Rectal smooth muscle tissue (tissue), 1 donor: Measurements from ENCODE around the gene CHPF.

ENCODE experiments used
- H3K27ac ChIP-seq: one replicate; pipeline ENCODE4 v1.7.0; 2013; ENCODE audit warnings: low read depth, low read length, inconsistent platforms
- H3K27me3 ChIP-seq: one replicate; pipeline ENCODE4 v1.7.0; 2013; ENCODE audit warnings: low read length; ENCODE audit not compliant: control insufficient read depth, insufficient read depth
- H3K36me3 ChIP-seq: one replicate; pipeline ENCODE4 v1.7.0; 2013; ENCODE audit warnings: low read length; ENCODE audit not compliant: control insufficient read depth, insufficient read depth
- H3K4me1 ChIP-seq: one replicate; pipeline ENCODE4 v1.7.0; 2013; ENCODE audit warnings: low read length; ENCODE audit not compliant: control insufficient read depth, insufficient read depth
- H3K4me3 ChIP-seq: one replicate; pipeline ENCODE4 v1.7.0; 2013; ENCODE audit warnings: low read length
- H3K9ac ChIP-seq: one replicate; pipeline ENCODE4 v1.7.0; 2013; ENCODE audit warnings: low read length

The CHPF gene

DNA sequence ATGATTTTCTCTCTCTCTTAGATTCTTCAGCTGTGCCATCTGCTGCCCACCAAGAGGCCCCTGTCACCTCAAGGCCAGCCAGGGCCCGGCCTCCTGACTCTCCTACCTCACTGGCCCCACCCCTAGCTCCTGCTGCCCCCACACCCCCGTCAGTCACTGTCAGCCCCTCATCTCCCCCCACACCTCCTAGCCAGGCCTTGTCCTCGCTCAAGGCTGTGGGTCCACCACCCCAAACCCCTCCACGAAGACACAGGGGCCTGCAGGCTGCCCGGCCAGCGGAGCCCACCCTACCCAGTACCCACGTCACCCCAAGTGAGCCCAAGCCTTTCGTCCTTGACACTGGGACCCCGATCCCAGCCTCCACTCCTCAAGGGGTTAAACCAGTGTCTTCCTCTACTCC is 54.3 kb downstream of the CHPF start:
- peaks cover 7% of the 10 kb centered on the region for H3K27me3 ChIP-seq
- no peak overlapping the region for H3K4me3 ChIP-seq
- no peak overlapping the region for H3K9ac ChIP-seq
- no peak overlapping the region for H3K27ac ChIP-seq
- H3K4me1 ChIP-seq = no peaks in the 10 kb centered on the region
- no peaks in the 10 kb centered on the region for H3K36me3 ChIP-seq
